ENCODE results near the gene PAQR4.

DNA sequence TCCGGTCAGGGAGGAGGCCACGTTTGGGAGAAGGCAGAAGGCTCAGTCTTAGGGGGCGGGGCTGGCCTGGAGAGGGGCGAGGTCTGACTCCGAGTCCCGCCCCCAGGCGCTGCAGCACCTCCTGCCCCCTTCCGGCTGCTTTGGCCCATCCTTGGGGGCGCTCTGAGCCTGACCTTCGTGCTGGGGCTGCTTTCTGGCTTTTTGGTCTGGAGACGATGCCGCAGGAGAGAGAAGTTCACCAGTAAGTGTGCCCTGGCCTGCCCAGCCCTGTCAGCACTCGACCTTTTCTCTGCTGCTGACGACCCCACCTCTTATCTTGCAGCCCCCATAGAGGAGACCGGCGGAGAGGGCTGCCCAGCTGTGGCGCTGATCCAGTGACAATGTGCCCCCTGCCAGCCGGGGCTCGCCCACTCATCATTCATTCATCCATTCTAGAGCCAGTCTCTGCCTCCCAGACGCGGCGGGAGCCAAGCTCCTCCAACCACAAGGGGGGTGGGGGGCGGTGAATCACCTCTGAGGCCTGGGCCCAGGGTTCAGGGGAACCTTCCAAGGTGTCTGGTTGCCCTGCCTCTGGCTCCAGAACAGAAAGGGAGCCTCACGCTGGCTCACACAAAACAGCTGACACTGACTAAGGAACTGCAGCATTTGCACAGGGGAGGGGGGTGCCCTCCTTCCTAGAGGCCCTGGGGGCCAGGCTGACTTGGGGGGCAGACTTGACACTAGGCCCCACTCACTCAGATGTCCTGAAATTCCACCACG, 52.5 kb downstream of the PAQR4 start:
- TF ChIP-seq, protein P1, sequence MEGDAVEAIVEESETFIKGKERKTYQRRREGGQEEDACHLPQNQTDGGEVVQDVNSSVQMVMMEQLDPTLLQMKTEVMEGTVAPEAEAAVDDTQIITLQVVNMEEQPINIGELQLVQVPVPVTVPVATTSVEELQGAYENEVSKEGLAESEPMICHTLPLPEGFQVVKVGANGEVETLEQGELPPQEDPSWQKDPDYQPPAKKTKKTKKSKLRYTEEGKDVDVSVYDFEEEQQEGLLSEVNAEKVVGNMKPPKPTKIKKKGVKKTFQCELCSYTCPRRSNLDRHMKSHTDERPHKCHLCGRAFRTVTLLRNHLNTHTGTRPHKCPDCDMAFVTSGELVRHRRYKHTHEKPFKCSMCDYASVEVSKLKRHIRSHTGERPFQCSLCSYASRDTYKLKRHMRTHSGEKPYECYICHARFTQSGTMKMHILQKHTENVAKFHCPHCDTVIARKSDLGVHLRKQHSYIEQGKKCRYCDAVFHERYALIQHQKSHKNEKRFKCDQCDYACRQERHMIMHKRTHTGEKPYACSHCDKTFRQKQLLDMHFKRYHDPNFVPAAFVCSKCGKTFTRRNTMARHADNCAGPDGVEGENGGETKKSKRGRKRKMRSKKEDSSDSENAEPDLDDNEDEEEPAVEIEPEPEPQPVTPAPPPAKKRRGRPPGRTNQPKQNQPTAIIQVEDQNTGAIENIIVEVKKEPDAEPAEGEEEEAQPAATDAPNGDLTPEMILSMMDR (IDR thresholded peaks at IDR 0.05) = peak; percentile 31; the same call in 1 of the 3 replicates
- TF ChIP-seq CBX8 (IDR thresholded peaks at IDR 0.05) = no peak
- no peak for TF ChIP-seq SMC3 (IDR thresholded peaks at IDR 0.05)
- TF ChIP-seq JUN (IDR thresholded peaks at IDR 0.05) = no peak; a peak in 1 of 5 replicates
- no peak for TF ChIP-seq RAD21 (conservative IDR thresholded peaks at IDR 0.05 in 1 of 2, IDR thresholded peaks at IDR 0.05 in 1 of 2)
- TF ChIP-seq, protein P2, sequence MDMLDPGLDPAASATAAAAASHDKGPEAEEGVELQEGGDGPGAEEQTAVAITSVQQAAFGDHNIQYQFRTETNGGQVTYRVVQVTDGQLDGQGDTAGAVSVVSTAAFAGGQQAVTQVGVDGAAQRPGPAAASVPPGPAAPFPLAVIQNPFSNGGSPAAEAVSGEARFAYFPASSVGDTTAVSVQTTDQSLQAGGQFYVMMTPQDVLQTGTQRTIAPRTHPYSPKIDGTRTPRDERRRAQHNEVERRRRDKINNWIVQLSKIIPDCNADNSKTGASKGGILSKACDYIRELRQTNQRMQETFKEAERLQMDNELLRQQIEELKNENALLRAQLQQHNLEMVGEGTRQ (IDR thresholded peaks at IDR 0.05) = no peak
- peak; percentile 19 for TF ChIP-seq POLR2A (IDR thresholded peaks at IDR 0.05; ENCODE audit: low read length)
- TF ChIP-seq, protein P3, sequence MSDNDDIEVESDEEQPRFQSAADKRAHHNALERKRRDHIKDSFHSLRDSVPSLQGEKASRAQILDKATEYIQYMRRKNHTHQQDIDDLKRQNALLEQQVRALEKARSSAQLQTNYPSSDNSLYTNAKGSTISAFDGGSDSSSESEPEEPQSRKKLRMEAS (IDR thresholded peaks at IDR 0.05) = peak; percentile 9; the same call in 1 of the 2 replicates
- TF ChIP-seq, protein P4, sequence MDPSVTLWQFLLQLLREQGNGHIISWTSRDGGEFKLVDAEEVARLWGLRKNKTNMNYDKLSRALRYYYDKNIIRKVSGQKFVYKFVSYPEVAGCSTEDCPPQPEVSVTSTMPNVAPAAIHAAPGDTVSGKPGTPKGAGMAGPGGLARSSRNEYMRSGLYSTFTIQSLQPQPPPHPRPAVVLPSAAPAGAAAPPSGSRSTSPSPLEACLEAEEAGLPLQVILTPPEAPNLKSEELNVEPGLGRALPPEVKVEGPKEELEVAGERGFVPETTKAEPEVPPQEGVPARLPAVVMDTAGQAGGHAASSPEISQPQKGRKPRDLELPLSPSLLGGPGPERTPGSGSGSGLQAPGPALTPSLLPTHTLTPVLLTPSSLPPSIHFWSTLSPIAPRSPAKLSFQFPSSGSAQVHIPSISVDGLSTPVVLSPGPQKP (IDR thresholded peaks at IDR 0.05; ENCODE audit: low read depth, low read length) = no peak
- no peak for TF ChIP-seq EP300 (IDR thresholded peaks at IDR 0.05)
- peak; percentile 45 for TF ChIP-seq MAFK (IDR thresholded peaks at IDR 0.05; ENCODE audit: partially characterized antibody)
- TF ChIP-seq ESRRA (IDR thresholded peaks at IDR 0.05; ENCODE audit: borderline replicate concordance, low read length) = no peak; the same call in 1 of the 2 replicates
